Measurements from ENCODE around the gene MINDY1. TPM values are rescaled to one million over a fixed set of nuclear protein-coding genes. Genes with fewer than 3 reads are reported as not detected.

The MINDY1 gene
- total and polyA plus RNA-seq, 10 of the 15 experiments (the other 5 are each of a cell fraction or from before 2014, with no cell fraction given) = 0.48 to 8.8 (median 5.0) TPM

DNA sequence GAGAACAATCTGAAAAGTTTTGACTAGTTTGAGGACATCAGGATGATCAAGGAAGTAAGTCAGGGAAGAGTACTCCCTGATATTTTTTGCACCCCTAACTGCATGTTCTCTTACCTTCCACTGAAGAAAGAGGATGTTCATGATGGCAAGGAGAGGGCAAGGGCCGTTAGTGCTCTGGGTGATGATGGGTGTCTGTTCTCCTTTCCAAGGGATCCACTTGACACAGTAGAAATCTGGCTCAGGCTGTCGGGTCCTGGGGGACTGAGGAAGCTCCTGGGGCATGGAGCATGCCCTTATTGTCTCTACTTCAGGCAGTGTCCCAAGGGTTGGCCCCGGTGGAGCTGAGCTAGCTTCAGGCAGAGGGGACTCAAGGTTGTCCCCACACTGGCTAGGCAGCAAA, 4.7 kb downstream of the MINDY1 start (continued):
- TF ChIP-seq ATF3 (IDR thresholded peaks at IDR 0.05; ENCODE audit: borderline replicate concordance, extremely low read depth, low read depth, low read length) = no peak

DNA sequence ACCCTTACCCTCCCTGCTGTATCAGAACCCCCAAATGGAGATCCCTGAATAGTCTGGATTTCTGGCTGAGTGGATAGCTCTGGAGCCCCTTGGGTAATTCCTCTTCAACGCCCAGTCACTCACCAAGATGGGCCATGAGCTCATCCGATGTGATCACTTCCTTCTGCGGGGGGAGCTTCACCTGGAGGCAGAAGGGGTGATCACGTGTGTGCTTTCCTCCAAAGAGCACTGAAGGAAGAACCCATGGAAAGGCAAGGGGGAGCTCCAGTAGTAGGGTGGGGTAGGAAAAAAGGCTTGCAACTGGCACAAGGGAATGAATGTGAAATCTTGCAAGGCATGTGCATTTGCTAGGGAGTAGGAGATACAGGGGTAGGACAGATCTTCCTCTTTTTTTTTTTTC, 5.1 kb downstream of the MINDY1 start:
- DNase-seq (ENCODE audit: low read depth, low spot score) = no peak
- Histone ChIP-seq H2AFZ (ENCODE audit: control insufficient read depth, low read depth, low read length) (no peak overlapping the region), H3K4me3 (no peak overlapping the region), H3K79me2 (ENCODE audit: control insufficient read depth, insufficient read depth, low read length) (peaks cover 5% of the 10 kb centered on the region), H3K4me2 (ENCODE audit: control insufficient read depth, insufficient read depth) (no peak overlapping the region), H3K9ac (ENCODE audit: control insufficient read depth, insufficient read depth, low read length) (no peak overlapping the region), H3K36me3 (ENCODE audit: control insufficient read depth in 2 of 2, insufficient read depth in 2 of 2, low read length in 1 of 2) (no peaks in the 10 kb centered on the region; a peak in 1 of 4 replicates), H3K4me1 (ENCODE audit: control insufficient read depth, insufficient read depth, low read length) (peaks cover 4% of the 10 kb centered on the region; the same call in 1 of the 2 replicates), H3K27me3 (replicated peaks in 1 of 2; ENCODE audit: control insufficient read depth in 2 of 2, insufficient read depth in 2 of 2, low read length in 1 of 2) (no peaks in the 10 kb centered on the region), H3K9me3 (replicated peaks; ENCODE audit: control insufficient read depth, insufficient read depth, low read length) (no peaks in the 10 kb centered on the region), H3K27ac (ENCODE audit: control insufficient read depth, insufficient read depth) (no peak overlapping the region), H4K20me1 (ENCODE audit: control insufficient read depth, insufficient read depth) (no peaks in the 10 kb centered on the region)
- ChIA-PET RAD21 (ENCODE audit: unreplicated experiment) (no interaction called here), POLR2A (interaction anchor here (0.5 to 0.7 kb wide), 3 partner anchors 328 to 1052 kb away, joined by 3 to 4 read pairs (median 3); no protein-coding TSS in a partner anchor), CTCF (interaction anchor here (0.8 to 16.2 kb wide), 6 partner anchors 21 to 441 kb away, joined by 3 to 252 read pairs (median 4); partner anchors contain the start of genes ANXA9 and CERS2), SMC1A (ENCODE audit: uncharacterized antibody, unreplicated experiment) (interaction anchor here (0.6 to 1.6 kb wide), 3 partner anchors 28 to 278 kb away, joined by 3 read pairs; no protein-coding TSS in a partner anchor)
- 76% methylated on average over 4 of the region's 4 CpGs for WGBS (ENCODE audit: insufficient coverage, insufficient replicate concordance, low lambda C conversion rate, missing lambda C conversion rate)
- in situ Hi-C loops (cut with MboI) = no loop called here
- BruUV-seq (replicated peaks) = no TSS peak
- ATAC-seq = no peak
- TF ChIP-seq NR2F1 (conservative IDR thresholded peaks at IDR 0.05) = no peak
- TF ChIP-seq PML (IDR thresholded peaks at IDR 0.05; ENCODE audit: low read length) = no peak
- FAIRE-seq = no peak
- intact Hi-C loops (cut with micrococcal nuclease; ENCODE audit: unreplicated experiment) = no loop called here

- Histone ChIP-seq H4K20me1 (ENCODE audit: control insufficient read depth, insufficient read depth) (no peaks in the 10 kb centered on the region), H3K27ac (ENCODE audit: control insufficient read depth, insufficient read depth) (no peak overlapping the region), H3K9me3 (replicated peaks; ENCODE audit: control insufficient read depth, insufficient read depth, low read length) (no peaks in the 10 kb centered on the region), H3K4me2 (ENCODE audit: control insufficient read depth, insufficient read depth) (no peak overlapping the region), H3K9ac (ENCODE audit: control insufficient read depth, insufficient read depth, low read length) (no peak overlapping the region), H3K36me3 (ENCODE audit: control insufficient read depth in 2 of 2, insufficient read depth in 2 of 2, low read length in 1 of 2) (no peaks in the 10 kb centered on the region; a peak in 1 of 4 replicates), H3K4me1 (ENCODE audit: control insufficient read depth, insufficient read depth, low read length) (peaks cover 4% of the 10 kb centered on the region; the same call in 1 of the 2 replicates), H3K27me3 (replicated peaks in 1 of 2; ENCODE audit: control insufficient read depth in 2 of 2, insufficient read depth in 2 of 2, low read length in 1 of 2) (no peaks in the 10 kb centered on the region), H2AFZ (ENCODE audit: control insufficient read depth, low read depth, low read length) (no peak overlapping the region), H3K4me3 (no peak overlapping the region), H3K79me2 (ENCODE audit: control insufficient read depth, insufficient read depth, low read length) (peaks cover under 1% of the 10 kb centered on the region)
- FAIRE-seq (no peak), DNase-seq (ENCODE audit: low read depth, low spot score) (no peak), ATAC-seq (no peak)
- WGBS (ENCODE audit: insufficient coverage, insufficient replicate concordance, low lambda C conversion rate, missing lambda C conversion rate) = 94% methylated on average over 3 of the region's 3 CpGs
- BruUV-seq (replicated peaks) = no TSS peak
- SMC1A ChIA-PET (ENCODE audit: uncharacterized antibody, unreplicated experiment) = interaction anchor here (0.7 kb wide), 1 partner anchor 78 kb away, joined by 3 read pairs; no protein-coding TSS in a partner anchor
- in situ Hi-C loops (cut with MboI) (no loop called here), intact Hi-C loops (cut with micrococcal nuclease; ENCODE audit: unreplicated experiment) (no loop called here)
- RAD21 ChIA-PET (ENCODE audit: unreplicated experiment) = no interaction called here
- POLR2A ChIA-PET = no interaction called here
- CTCF ChIA-PET = interaction anchor here (0.8 to 16.2 kb wide), 4 partner anchors 10 to 78 kb away, joined by 3 to 252 read pairs (median 4); partner anchors contain the start of genes ANXA9 and CERS2
- TF ChIP-seq ASH2L (IDR thresholded peaks at IDR 0.05; ENCODE audit: borderline replicate concordance, low read depth) (no peak), STAT3 (IDR thresholded peaks at IDR 0.05; ENCODE audit: low read depth, low read length) (no peak), SIN3A (IDR thresholded peaks at IDR 0.05; ENCODE audit: low read depth, low read length) (no peak), ZNF207 (IDR thresholded peaks at IDR 0.05; ENCODE audit: borderline replicate concordance) (no peak), EZH2 (IDR thresholded peaks at IDR 0.05; ENCODE audit: borderline replicate concordance, control insufficient read depth, low read depth, low read length) (no peak), NFYA (IDR thresholded peaks at IDR 0.05; ENCODE audit: borderline replicate concordance, low read depth, low read length) (no peak), MYC (IDR thresholded peaks at IDR 0.05; ENCODE audit: insufficient read depth, insufficient read length, insufficient replicate concordance, low read length, severe bottlenecking) (no peak), POLR2AphosphoS5 (IDR thresholded peaks at IDR 0.05; ENCODE audit: low read length) (no peak), NR2C2 (IDR thresholded peaks at IDR 0.05; ENCODE audit: borderline replicate concordance, control insufficient read depth, insufficient read length, low read depth) (no peak), IKZF1 (conservative IDR thresholded peaks at IDR 0.05) (no peak), CBFB (IDR thresholded peaks at IDR 0.05; ENCODE audit: low read depth) (no peak), BMI1 (IDR thresholded peaks at IDR 0.05; ENCODE audit: borderline replicate concordance) (no peak)
- TF ChIP-seq, protein P1, sequence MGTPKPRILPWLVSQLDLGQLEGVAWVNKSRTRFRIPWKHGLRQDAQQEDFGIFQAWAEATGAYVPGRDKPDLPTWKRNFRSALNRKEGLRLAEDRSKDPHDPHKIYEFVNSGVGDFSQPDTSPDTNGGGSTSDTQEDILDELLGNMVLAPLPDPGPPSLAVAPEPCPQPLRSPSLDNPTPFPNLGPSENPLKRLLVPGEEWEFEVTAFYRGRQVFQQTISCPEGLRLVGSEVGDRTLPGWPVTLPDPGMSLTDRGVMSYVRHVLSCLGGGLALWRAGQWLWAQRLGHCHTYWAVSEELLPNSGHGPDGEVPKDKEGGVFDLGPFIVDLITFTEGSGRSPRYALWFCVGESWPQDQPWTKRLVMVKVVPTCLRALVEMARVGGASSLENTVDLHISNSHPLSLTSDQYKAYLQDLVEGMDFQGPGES (IDR thresholded peaks at IDR 0.05) = no peak
Measured at GRCh38 chr1:151000408-151000807, 6.3 kb downstream of the MINDY1 start.
